Activated naive CD4-positive, alpha-beta T cell treated with anti-CD3 and anti-CD28 coated beads, Interleukin-2, amount 10 ng/mL, durations not matched to agents 7 days and 5 days (primary cell): ENCODE data around the gene CEACAM16.
"Not testable (repeated sequence)": the region's sequence is repeated elsewhere in the genome, so short reads cannot be mapped to it uniquely, and the experiment has no call there.

Source experiments
- CTCF ChIA-PET: fragments of 350-600 bp; sonication (Branson Sonifier 250); formaldehyde crosslinking; loops from one replicate; lab custom pipeline; 2021; ENCODE audit warnings: antibody characterized with exemption; lab: Charles Lee
- DNase-seq: peaks from one replicate; pipeline ENCODE4 v3.0.0-alpha.2; 2020
- H3K27ac Mint-ChIP-seq: one replicate; pipeline ENCODE4 v1.8.0; 2021; ENCODE audit warnings: mild to moderate bottlenecking, moderate library complexity, mixed read lengths
- H3K27me3 Mint-ChIP-seq: one replicate; pipeline ENCODE4 v1.8.0; 2021; ENCODE audit warnings: mild to moderate bottlenecking, mixed read lengths
- H3K36me3 Mint-ChIP-seq: one replicate; pipeline ENCODE4 v1.8.0; 2021; ENCODE audit warnings: mixed read lengths
- H3K4me1 Mint-ChIP-seq: one replicate; pipeline ENCODE4 v1.8.0; 2021; ENCODE audit warnings: mixed read lengths
- H3K4me3 Mint-ChIP-seq: one replicate; pipeline ENCODE4 v1.8.0; 2021; ENCODE audit warnings: mild to moderate bottlenecking, moderate library complexity, mixed read lengths
- H3K9me3 Mint-ChIP-seq: one replicate; pipeline ENCODE4 v1.8.0; 2021; ENCODE audit warnings: mixed read lengths

CEACAM16 gene

GRCh38 chr19:44702551-44703176 is 3.7 kb downstream of the CEACAM16 start:
- H3K9me3 Mint-ChIP-seq = no peaks in the 10 kb centered on the region
- no peaks in the 10 kb centered on the region for H3K4me1 Mint-ChIP-seq
- peaks cover 24% of the 10 kb centered on the region for H3K27me3 Mint-ChIP-seq
- H3K4me3 Mint-ChIP-seq = no peak overlapping the region
- no peak for DNase-seq
- no peak overlapping the region for H3K27ac Mint-ChIP-seq
- CTCF ChIA-PET = interaction anchor here (1.5 kb wide), 1 partner anchor 21 kb away, joined by 3 read pairs; no protein-coding TSS in a partner anchor
- no peaks in the 10 kb centered on the region for H3K36me3 Mint-ChIP-seq

GRCh38 chr19:44703336-44704078 is 4.6 kb downstream of the CEACAM16 start:
- peaks cover 20% of the 10 kb centered on the region for H3K27me3 Mint-ChIP-seq
- no peaks in the 10 kb centered on the region for H3K4me1 Mint-ChIP-seq
- no peak for DNase-seq
- CTCF ChIA-PET = interaction anchor here (1.5 kb wide), 1 partner anchor 20 kb away, joined by 3 read pairs; no protein-coding TSS in a partner anchor
- H3K9me3 Mint-ChIP-seq = no peaks in the 10 kb centered on the region
- H3K4me3 Mint-ChIP-seq = no peak overlapping the region
- no peaks in the 10 kb centered on the region for H3K36me3 Mint-ChIP-seq
- H3K27ac Mint-ChIP-seq = no peak overlapping the region

GRCh38 chr19:44704982-44705381 is 6.0 kb downstream of the CEACAM16 start:
- CTCF ChIA-PET = interaction anchor here (1.3 kb wide), 1 partner anchor 18 kb away, joined by 4 read pairs; no protein-coding TSS in a partner anchor
- H3K4me3 Mint-ChIP-seq = no peak overlapping the region

GRCh38 chr19:44705502-44706010 is 6.6 kb downstream of the CEACAM16 start:
- H3K27ac Mint-ChIP-seq = no peak overlapping the region
- no peaks in the 10 kb centered on the region for H3K9me3 Mint-ChIP-seq
- H3K4me1 Mint-ChIP-seq = no peaks in the 10 kb centered on the region
- no peak for DNase-seq
- CTCF ChIA-PET = interaction anchor here (1.3 to 1.6 kb wide), 2 partner anchors 18 kb away, joined by 4 to 7 read pairs; no protein-coding TSS in a partner anchor
- peaks cover 20% of the 10 kb centered on the region for H3K27me3 Mint-ChIP-seq
- no peaks in the 10 kb centered on the region for H3K36me3 Mint-ChIP-seq
- no peak overlapping the region for H3K4me3 Mint-ChIP-seq

More at GRCh38 chr19:44704982-44705381, 6.0 kb downstream of the CEACAM16 start:
- Mint-ChIP-seq H3K36me3 (no peaks in the 10 kb centered on the region), H3K4me1 (no peaks in the 10 kb centered on the region), H3K9me3 (no peaks in the 10 kb centered on the region), H3K27ac (no peak overlapping the region), H3K27me3 (peaks cover 16% of the 10 kb centered on the region)
- no peak for DNase-seq

GRCh38 chr19:44706506-44707236 is 7.7 kb downstream of the CEACAM16 start:
- no peaks in the 10 kb centered on the region for H3K9me3 Mint-ChIP-seq
- H3K36me3 Mint-ChIP-seq = no peaks in the 10 kb centered on the region
- H3K4me1 Mint-ChIP-seq = peaks cover 3% of the 10 kb centered on the region
- no peak overlapping the region for H3K27ac Mint-ChIP-seq
- no peak for DNase-seq
- CTCF ChIA-PET = interaction anchor here (1.6 kb wide), 1 partner anchor 17 kb away, joined by 7 read pairs; no protein-coding TSS in a partner anchor
- no peak overlapping the region for H3K4me3 Mint-ChIP-seq
- peaks cover 28% of the 10 kb centered on the region for H3K27me3 Mint-ChIP-seq

- Mint-ChIP-seq H3K36me3 (no peaks in the 10 kb centered on the region), H3K9me3 (no peaks in the 10 kb centered on the region), H3K4me1 (peaks cover 3% of the 10 kb centered on the region), H3K27ac (no peak overlapping the region), H3K27me3 (peaks cover 28% of the 10 kb centered on the region), H3K4me3 (no peak overlapping the region)
- DNase-seq = no peak
- CTCF ChIA-PET = no interaction called here
Measured at GRCh38 chr19:44707794-44708193, 8.8 kb downstream of the CEACAM16 start.

GRCh38 chr19:44708940-44709339 is 10.0 kb downstream of the CEACAM16 start:
- H3K27me3 Mint-ChIP-seq = peaks cover 33% of the 10 kb centered on the region

GRCh38 chr19:44709434-44710266 is 10.7 kb downstream of the CEACAM16 start:
- not testable (repeated sequence) for H3K36me3 Mint-ChIP-seq, H3K4me3 Mint-ChIP-seq, H3K4me1 Mint-ChIP-seq, DNase-seq, H3K27ac Mint-ChIP-seq, H3K9me3 Mint-ChIP-seq
- CTCF ChIA-PET = interaction anchor here (1.4 kb wide), 1 partner anchor 14 kb away, joined by 5 read pairs; no protein-coding TSS in a partner anchor
- peaks cover 35% of the 10 kb centered on the region for H3K27me3 Mint-ChIP-seq

More at GRCh38 chr19:44708940-44709339, 10.0 kb downstream of the CEACAM16 start:
- DNase-seq = no peak
- CTCF ChIA-PET = interaction anchor here (1.4 kb wide), 1 partner anchor 15 kb away, joined by 5 read pairs; no protein-coding TSS in a partner anchor
- no peaks in the 10 kb centered on the region for H3K36me3 Mint-ChIP-seq
- no peak overlapping the region for H3K27ac Mint-ChIP-seq
- H3K4me3 Mint-ChIP-seq = no peak overlapping the region
- peaks cover 3% of the 10 kb centered on the region for H3K4me1 Mint-ChIP-seq
- H3K9me3 Mint-ChIP-seq = no peaks in the 10 kb centered on the region

GRCh38 chr19:44710483-44710882 is 11.5 kb downstream of the CEACAM16 start:
- H3K9me3 Mint-ChIP-seq = peaks cover 12% of the 10 kb centered on the region
- no peak for DNase-seq
- H3K36me3 Mint-ChIP-seq = no peaks in the 10 kb centered on the region
- CTCF ChIA-PET = no interaction called here
- no peak overlapping the region for H3K4me3 Mint-ChIP-seq
- H3K27ac Mint-ChIP-seq = no peak overlapping the region
- H3K4me1 Mint-ChIP-seq = peaks cover 3% of the 10 kb centered on the region
- peaks cover 34% of the 10 kb centered on the region for H3K27me3 Mint-ChIP-seq

GRCh38 chr19:44712864-44713515 is 14.0 kb downstream of the CEACAM16 start:
- no peak for DNase-seq
- CTCF ChIA-PET = interaction anchor here (0.9 to 1.4 kb wide), 2 partner anchors 11 to 72 kb away, joined by 3 to 5 read pairs; no protein-coding TSS in a partner anchor
- Mint-ChIP-seq H3K4me1 (peaks cover 3% of the 10 kb centered on the region), H3K4me3 (no peak overlapping the region), H3K27ac (no peak overlapping the region), H3K36me3 (no peaks in the 10 kb centered on the region), H3K27me3 (peaks cover 24% of the 10 kb centered on the region), H3K9me3 (peaks cover 18% of the 10 kb centered on the region)

- CTCF ChIA-PET = interaction anchor here (0.7 to 1.6 kb wide), 3 partner anchors 9 to 70 kb away, joined by 4 to 10 read pairs (median 5); no protein-coding TSS in a partner anchor
- H3K4me3 Mint-ChIP-seq = no peak overlapping the region
- H3K27ac Mint-ChIP-seq = no peak overlapping the region
Measured at GRCh38 chr19:44714597-44715169, 15.7 kb downstream of the CEACAM16 start.

GRCh38 chr19:44717603-44718002 is 18.7 kb downstream of the CEACAM16 start:
- CTCF ChIA-PET = interaction anchor here (1.5 kb wide), 1 partner anchor 53 kb away, joined by 6 read pairs; no protein-coding TSS in a partner anchor
- Mint-ChIP-seq H3K4me1 (peaks cover 12% of the 10 kb centered on the region), H3K27ac (no peak overlapping the region), H3K4me3 (no peak overlapping the region), H3K27me3 (peaks cover 36% of the 10 kb centered on the region), H3K36me3 (no peaks in the 10 kb centered on the region), H3K9me3 (peaks cover 18% of the 10 kb centered on the region)
- no peak for DNase-seq

More at GRCh38 chr19:44714597-44715169, 15.7 kb downstream of the CEACAM16 start:
- peaks cover 39% of the 10 kb centered on the region for H3K27me3 Mint-ChIP-seq
- peaks cover 18% of the 10 kb centered on the region for H3K9me3 Mint-ChIP-seq
- H3K36me3 Mint-ChIP-seq = no peaks in the 10 kb centered on the region
- DNase-seq = no peak
- peaks cover 3% of the 10 kb centered on the region for H3K4me1 Mint-ChIP-seq
